ENCODE results near the gene MYOM1.

MYOM1 gene

DNA sequence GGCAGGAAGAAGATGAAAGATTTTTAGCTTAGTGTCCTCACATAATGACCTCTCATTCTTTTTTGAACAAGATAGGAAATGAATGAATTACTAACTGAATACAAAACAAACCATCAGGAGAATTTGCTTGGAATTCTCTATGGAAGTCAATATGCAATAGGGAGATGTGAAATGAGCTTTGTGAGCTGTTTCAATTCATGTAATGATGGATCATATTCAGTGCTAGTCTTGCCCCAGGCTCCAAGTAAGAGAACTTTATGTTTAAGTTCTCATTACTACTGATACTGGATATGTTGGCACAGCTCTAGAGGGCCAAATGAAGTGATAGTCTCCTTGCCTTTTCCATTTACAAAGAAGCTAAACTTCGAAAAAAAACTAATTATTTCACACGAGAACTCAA lies 29.2 kb downstream of the MYOM1 start:
- DNase-seq (ENCODE audit: low read depth in 4 of 4, low spot score in 1 of 4) = no peak

DNA sequence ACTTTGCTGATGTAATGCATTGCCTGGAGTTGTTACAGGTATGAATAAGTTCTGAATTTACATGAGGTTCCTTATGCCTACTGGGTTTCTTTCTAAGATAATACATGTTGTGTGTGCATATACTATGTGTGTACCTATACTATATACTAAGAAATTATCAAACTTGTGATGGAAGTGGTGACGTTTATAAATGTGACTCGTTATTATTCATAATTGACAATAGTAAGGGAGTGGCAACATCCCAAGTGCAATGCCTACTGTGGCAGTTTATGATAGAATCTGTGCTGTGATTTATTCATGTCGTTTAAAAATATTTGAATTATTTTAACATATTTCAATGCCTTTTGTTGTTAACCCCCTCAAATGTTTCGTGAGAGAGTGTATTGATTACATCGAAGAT lies 29.9 kb downstream of the MYOM1 start:
- no peak for DNase-seq (ENCODE audit: low read depth in 4 of 4, low spot score in 1 of 4)

DNA sequence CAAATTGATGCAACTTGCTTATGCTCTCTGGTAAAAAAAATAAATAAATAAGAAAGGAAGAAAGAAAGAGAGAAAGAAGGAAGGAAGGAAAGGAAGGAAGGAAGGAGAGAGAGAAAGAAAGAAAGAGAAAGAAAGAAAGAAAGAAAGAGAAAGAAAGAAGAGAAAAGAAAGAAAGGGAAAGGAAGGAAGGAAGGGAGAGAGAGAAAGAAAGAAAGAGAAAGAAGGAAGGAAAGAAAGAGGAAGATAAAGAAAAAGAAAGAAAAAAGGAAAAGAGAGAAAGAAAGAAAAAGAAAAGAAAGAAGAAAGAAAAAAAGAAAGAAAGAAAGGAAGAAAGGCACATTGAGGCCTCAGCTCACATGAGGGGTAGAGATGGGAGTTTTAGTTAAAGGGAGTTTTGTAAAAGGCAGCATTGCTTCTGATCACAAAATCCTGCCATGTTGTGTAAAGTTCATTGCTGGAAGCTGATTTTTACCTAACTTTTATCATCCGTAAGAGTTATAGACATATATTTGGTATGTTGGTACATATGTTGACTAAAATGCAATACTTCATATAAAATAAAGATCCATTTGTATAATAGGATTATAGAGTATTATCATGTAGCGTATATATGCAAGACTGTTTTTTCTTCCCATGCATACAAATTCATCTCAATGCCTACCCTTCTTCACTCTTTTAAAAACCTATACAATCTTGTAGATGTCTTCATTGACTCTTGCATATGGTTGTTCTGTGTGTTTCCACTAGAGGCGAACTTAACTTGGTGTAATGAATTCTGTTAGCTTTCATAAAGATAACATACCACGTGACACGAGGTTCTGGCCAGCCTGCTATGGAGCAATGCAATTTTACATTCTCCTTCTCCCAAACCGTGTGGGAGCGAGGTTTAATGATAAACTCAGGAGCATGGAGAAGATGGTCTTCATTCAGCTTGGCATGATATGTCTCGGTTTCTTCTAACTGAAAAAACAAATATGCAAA lies 32.8 kb downstream of the MYOM1 start:
- DNase-seq (ENCODE audit: low read depth in 4 of 4, low spot score in 1 of 4) = no peak

DNA sequence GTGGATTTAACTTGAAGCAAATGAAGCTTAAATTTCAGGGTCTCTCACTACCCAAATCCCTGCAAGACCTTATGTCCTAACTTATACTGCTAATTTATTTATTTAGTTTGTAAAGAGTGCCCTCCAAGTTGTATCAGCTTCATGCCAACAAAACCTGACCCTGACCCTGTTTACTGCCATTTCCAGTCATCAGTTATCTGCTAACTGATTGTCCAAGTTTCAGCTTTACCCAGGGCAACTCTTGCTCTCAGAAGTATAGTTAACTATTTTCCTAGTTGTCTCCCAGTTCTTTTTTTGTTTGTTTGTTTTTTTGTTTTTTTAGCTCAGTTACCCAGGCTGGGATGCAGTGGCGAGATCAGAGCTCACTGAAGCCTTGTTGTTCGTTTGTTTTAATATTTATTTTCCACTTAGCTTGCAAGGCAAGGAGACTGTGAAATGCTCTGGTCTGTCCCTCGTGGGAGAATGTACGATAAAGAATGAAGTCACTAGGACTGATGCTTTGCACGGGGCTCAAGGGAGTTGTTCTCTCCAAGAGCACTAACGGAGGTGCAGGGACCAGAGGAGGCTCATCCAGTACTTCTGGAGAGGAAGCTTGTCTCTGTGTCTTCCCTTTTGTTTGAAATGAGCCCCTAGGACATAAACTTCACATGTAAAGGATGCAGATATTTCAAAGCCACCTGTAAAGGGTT lies 35.3 kb downstream of the MYOM1 start:
- no peak for DNase-seq (ENCODE audit: low read depth in 4 of 4, low spot score in 1 of 4)

DNA sequence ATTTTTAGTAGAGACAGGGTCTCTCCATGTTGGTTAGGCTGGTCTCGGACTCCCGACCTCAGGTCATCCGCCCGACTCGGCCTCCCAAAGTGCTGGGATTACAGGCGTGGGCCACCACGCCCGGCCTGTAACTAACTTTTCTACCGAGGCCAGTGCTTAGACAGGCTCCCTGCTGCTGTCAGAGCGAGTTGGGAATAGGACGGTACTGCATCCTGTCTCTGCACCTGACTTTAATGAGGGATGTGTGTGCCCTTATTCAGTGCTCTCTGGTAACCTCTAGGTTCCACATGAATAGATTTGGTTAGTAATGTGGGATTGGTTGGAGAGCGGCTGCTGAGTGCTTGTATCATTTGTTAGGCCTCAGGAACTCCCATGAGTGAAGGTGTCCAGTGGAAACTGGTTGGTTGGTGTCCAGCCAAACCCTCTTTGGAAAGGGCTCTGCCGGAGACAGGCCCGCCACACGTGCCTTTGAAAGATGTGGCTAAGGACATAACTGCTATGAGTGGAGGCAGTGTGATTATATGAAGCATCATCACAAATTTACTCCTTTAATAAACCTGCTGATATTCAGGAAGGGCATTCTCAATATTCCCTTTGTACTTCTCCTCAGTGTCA lies 36.6 kb downstream of the MYOM1 start:
- DNase-seq (ENCODE audit: low read depth in 4 of 4, low spot score in 1 of 4) = no peak

DNA sequence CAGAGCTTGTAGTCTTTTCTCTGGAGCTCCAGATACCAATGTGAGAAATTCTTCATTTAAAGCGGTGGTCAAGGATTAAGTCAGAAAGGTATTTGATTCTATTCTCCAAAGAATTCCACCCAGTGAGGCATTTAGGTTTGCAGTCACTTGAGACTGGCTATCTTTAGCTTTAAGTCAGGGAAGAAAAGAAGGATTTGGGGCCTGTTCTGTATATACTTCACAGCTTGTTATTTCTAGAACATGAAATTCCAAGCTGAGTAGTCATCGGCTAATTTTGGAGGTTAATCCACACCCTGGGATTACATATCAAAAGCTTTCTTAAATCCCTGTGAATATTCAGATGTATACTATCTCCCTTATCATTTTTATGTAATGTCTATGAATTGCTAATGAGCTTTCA lies 39.4 kb downstream of the MYOM1 start:
- no peak for DNase-seq (ENCODE audit: low read depth in 4 of 4, low spot score in 1 of 4)

DNA sequence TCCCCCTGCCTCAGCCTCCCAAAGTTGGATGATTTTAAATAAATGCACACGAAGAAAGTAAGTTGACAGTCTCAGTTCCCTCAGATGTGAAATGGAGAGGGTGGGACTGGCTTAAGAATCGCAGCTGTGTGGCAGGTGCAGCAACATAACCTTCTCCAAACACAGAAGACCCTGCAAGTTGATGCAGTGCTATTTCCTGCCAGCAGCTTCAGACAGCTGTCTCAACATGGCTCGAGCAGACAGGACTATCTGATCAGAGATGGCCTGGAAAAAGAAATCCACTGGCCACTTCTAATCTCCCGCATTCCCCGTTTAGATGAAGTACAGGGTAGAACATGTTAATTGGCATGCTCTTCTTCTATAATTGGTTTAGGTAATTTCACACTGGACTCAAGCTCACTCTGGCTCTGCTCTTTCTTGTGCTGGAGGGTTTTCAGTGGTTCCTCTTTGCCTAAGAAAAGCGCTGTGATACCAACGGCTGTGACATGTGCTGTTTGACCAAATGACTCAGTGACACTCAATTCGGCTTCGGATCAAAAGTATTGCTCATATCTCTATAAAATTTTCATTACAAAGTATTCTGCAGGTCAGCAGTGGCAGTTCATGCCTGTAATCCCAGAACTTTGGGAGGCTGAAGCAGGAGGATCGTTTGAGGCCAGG lies 40.2 kb downstream of the MYOM1 start:
- DNase-seq (ENCODE audit: low read depth in 4 of 4, low spot score in 1 of 4) = no peak

DNA sequence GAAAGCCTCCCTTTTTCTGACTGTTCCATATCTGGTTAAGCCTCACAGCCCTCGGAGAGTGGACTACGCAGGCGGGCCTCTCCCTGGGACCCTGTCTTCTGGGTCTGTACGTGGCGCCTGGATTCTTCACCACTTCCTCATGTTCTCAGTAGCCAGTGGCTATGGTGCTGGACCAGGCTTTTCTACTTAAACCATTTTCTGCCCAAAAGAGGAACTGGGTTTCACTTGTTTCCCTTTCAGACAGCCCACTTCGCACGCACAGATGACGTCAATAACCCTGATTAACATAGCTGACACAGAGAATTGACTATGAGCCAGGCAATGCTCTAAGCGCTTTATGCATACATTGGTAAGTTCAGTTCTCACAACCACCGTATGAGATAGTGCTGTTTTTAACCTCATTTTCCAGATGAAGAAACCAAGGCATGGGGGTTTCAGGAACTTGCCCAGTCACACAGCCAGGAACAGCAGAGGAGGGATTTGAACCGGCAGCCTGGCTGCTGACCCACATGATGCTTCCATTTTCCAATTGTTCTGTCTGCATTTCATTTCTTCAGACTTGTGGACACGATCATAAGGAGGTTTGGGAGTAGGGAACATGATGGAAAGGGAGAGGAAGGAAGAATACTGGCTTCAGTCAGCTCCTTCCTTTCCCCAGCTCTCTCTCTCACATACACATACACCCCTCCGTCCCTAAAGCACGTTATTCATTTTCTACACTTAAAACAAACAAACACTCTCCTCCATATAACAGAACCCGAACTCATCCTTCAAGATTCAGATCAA lies 41.7 kb downstream of the MYOM1 start:
- DNase-seq (ENCODE audit: low read depth in 4 of 4, low spot score in 1 of 4) = no peak

DNA sequence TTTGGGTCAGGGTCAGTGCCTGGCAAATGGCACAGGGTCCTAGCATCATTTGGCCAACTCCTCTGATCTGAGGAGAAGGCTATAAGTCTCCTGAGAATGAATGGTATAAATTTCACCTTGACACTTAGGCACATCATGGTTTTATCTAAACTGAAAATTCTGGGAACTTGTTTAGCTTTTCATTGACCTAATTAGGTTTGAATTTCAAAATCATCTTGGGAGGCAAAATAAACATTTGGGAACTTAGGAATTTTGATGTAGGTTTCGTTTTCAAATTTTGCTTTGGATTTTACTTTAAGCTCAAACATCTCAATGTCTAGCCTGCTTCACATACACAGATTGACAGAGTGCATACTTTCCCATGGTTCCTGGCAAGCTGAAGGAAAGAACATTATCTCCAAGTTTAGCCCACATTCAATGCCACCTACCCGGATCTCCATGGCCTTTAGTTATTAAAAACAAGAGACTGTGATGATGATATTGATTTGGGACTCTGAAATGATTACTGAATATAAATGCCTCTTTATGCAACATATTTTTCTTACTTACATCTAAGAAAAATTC lies 44.5 kb downstream of the MYOM1 start:
- DNase-seq (ENCODE audit: low read depth in 4 of 4, low spot score in 1 of 4) = no peak

DNA sequence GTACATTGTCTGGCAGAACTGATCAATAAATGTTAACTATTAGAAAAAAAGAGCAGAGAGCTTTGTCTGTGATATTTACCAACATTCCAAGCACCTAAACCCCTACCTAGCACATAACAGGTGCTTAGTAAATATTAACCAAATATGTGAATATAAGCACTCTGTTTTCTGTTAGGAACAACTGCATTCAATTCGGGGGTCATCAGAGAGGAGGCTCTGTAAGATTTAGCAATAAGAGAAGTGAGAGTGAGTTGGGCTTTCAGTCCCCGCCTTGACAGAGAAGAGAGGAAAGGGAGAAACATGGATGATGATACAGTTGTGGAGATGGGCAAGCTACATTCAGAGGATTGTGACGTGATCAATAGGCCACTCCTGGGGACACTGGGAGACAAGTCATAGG lies 47.7 kb downstream of the MYOM1 start:
- no peak for DNase-seq (ENCODE audit: low read depth in 4 of 4, low spot score in 1 of 4)

DNA sequence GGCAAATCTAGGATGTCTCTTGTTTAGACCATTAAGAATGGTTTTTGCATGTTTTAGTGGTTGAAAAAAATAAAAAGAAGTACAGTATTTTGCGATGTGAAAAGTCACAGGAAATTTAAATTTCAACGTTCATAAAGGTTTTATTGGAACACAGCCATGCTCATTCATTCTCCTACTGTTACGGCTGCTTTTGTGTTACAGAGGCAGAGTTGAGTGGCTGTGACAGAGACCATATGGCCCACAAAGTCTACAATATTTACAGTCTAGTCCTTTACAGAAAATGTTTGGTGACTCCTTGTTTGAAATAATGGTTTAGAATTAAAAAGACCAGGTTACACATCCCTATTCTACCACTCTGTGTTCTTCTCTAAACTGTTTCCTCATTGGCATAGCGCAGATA lies 48.1 kb downstream of the MYOM1 start:
- no peak for DNase-seq (ENCODE audit: low read depth in 4 of 4, low spot score in 1 of 4)

DNA sequence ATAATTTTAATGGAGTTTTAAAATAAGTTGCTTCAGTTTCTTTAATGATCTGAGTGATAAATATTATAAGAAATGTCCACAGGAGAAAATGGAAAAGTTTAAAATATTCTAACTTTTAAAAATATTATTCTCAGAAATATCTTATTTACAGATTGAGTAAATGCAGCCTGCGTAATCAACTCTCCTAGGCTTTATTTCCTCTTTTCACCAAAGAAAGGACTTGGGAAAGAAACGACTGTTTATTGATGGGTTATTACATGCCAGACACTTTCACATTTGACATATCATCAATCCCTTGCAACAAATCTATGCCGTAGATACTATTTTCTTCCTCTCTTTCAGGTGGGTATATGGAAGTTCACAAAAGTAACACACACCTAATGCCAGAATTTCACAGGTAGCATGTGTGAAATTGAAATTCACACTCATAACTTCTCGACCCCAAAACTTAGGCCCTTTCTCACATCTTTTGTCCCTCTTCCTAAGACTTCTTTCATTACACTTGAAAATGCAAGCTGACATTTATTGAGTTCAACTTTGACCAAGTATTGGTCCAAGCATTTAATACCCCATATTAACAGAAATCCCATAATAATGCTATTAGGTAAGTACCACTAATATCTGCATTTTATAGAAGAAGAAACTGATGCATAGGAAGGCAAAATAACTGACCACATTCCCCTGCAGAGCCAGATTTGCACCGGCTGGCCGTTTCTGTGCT lies 49.2 kb downstream of the MYOM1 start:
- no peak for DNase-seq (ENCODE audit: low read depth in 4 of 4, low spot score in 1 of 4)

DNA sequence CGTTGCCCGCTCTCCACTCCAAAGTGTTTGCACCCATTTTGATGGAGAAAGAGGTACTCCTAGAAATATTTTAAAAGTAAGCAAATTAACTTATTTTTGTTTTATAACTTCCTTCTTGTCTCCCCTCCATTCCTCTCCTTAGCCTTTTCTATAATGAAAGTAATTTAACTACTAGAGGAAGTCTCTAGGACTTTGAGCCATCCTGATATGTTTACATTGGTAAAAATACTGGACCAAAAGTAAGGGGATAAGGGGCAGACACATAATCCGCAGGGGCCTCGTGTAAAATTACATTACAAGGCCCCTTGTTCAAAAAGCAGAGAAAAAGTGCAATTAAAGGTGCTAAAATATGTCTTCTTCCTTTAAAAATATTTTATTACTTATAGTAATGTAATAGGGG lies 55.4 kb downstream of the MYOM1 start:
- no peak for DNase-seq (ENCODE audit: low read depth in 4 of 4, low spot score in 1 of 4)

DNA sequence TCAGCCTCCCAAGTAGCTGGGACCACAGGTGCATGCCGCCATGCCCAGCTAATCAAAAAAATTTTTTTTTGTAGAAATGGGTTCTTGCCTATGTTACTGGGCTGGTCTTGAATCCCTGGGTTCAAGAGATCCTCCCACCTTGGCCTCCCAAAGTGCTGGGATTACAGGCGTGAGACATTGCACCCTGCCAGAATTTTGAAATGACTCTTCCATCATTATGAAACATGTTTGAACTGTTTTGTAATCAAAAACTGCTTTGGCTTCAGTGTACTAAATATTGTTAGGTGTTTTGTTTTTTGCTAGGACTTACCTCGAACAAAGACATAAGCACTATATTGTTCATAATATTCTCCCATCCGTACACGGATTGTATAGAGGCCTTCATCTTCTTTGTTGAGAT lies 55.8 kb downstream of the MYOM1 start:
- DNase-seq (ENCODE audit: low read depth in 4 of 4, low spot score in 1 of 4) = no peak

DNA sequence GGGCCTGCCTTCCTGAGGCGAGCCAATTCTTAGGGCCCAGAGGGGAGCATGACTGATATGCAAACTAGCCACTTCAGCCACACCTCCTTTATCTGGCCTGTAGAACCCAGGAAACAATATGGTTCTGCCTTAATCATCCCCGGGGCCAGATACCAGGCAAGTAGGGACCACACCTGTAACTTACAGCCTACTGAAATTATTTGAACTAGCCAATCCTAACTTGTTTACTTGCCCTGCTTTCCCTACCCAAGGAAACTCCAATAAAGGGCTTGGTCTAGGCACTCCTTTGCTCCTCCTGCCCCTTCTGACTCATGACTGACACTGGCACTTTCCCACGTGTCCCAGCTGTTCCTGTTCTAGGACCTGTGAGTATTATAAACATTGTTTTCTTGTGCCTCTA lies 57.6 kb downstream of the MYOM1 start:
- no peak for DNase-seq (ENCODE audit: low read depth in 4 of 4, low spot score in 1 of 4)

DNA sequence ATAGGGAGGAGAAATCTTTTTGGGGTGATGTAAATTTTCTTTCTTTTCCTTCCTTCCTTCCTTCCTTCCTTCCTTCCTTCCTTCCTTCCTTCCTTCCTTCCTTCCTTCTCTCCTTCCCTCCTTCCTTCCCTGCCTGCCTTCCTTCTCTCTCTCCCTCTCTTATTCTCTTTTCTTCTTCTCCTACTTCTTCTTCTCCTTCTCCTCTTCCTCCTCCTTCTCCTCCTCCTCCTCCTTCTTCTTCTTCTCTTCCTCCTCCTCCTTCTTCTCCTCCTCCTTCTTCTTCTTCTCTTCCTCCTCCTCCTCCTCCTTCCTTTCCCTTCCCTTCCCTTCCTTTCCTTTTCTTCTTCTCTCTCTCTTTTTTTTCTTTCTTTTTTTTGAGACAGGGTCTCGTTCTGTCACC lies 59.9 kb downstream of the MYOM1 start:
- no peak for DNase-seq (ENCODE audit: low read depth in 4 of 4, low spot score in 1 of 4)

DNA sequence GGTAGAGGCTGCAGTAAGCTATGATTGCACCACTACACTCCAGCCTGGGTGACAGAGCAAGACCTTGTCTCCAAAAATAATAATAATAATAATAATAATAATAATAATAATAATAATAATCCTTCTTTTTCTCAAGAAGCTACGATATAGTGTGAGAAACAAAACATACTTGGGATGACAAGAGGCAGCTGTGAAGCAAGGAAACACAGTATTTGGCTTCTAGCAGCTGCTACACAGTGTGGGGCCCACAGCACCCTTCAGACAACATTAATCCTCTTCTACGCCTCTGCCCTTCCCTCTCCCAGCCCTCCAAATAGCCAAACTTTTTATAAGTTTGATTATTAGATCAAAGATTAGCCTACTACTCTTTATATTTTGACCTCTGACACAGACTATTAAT lies 62.2 kb downstream of the MYOM1 start:
- no peak for DNase-seq (ENCODE audit: low read depth in 4 of 4, low spot score in 1 of 4)

DNA sequence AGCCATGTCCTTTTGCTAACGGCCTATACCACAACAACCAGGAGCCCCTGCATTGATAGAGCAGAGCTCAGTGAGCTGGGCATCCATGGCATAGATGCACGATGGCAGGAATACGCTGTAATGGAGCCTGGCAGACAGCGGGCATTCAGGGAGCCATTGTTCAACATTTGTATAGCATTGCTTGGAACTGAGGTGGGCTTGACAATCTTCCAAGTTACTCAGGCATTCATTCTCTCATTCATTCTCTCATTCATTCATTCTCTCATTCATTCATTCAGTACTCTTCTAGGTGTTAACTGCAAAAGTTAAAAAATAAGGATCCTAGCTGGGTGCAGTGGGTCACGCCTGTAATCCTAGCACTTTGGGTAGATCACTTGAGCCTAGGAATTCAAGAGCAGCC lies 62.7 kb downstream of the MYOM1 start:
- no peak for DNase-seq (ENCODE audit: low read depth in 4 of 4, low spot score in 1 of 4)

DNA sequence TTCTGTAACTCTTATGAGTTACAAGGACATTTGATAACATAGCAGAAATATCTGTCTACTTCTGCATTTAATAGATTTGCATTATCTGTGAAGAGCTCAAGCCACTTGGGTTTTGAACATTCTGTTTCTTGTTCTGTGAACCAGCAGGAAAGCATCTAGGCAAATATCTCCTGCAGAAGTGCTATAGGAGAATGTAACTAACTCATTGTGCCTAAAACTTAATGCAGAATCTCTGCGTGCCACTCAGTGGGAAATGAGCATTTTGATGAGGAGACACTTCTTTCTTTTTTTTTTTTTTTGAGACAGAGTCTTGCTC lies 63.5 kb downstream of the MYOM1 start:
- no peak for DNase-seq (ENCODE audit: low read depth in 4 of 4, low spot score in 1 of 4)

DNA sequence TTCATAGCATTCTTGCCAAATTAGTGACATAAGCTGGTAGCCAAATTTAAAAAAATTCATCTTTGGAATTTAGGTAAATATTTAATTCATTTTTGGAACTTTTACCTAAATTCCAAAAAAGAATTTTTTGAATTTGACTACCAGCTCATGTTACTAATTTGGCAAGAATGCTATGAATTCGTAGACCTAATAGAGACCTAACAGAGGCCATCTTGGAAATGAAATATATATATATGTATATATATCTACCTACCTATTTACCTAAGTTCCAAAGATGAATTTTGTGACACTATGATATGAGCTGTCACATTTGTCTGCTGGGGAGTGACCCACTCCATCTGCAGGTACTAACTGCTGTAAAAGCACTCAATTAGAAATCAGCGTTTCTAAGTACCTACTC lies 65.6 kb downstream of the MYOM1 start:
- DNase-seq (ENCODE audit: low read depth in 4 of 4, low spot score in 1 of 4) = no peak
